Glutamatergic neuron (in vitro differentiated cells): ENCODE measurements around the gene ADAMTS5. TPM values are rescaled to one million over a fixed set of nuclear protein-coding genes. Genes with fewer than 3 reads are reported as not detected.
A peak's percentile ranks its signal among the peaks of the same experiment; 100 is the strongest.

Experiments
- DNase-seq: peaks from one replicate; pipeline ENCODE4 v3.0.0; 2022
- H3K27ac Mint-ChIP-seq: one replicate; pipeline ENCODE4 v1.8.0; 2020; ENCODE audit warnings: mild to moderate bottlenecking, mixed read lengths, inconsistent platforms; ENCODE audit not compliant: unreplicated experiment
- H3K27me3 Mint-ChIP-seq: one replicate; pipeline ENCODE4 v1.8.0; 2020; ENCODE audit warnings: mild to moderate bottlenecking, moderate library complexity, mixed read lengths, inconsistent platforms; ENCODE audit not compliant: unreplicated experiment
- H3K36me3 Mint-ChIP-seq: one replicate; pipeline ENCODE4 v1.8.0; 2020; ENCODE audit warnings: mild to moderate bottlenecking, mixed read lengths, inconsistent platforms; ENCODE audit not compliant: unreplicated experiment
- H3K4me1 Mint-ChIP-seq: one replicate; pipeline ENCODE4 v1.8.0; 2020; ENCODE audit warnings: mild to moderate bottlenecking, low read depth, mixed read lengths, inconsistent platforms; ENCODE audit not compliant: unreplicated experiment
- H3K4me3 Mint-ChIP-seq: one replicate; pipeline ENCODE4 v1.8.0; 2020; ENCODE audit warnings: mild to moderate bottlenecking, mixed read lengths, inconsistent platforms; ENCODE audit not compliant: unreplicated experiment
- H3K9me3 Mint-ChIP-seq: one replicate; pipeline ENCODE4 v1.8.0; 2020; ENCODE audit warnings: mild to moderate bottlenecking, moderate library complexity, mixed read lengths, inconsistent platforms; ENCODE audit not compliant: unreplicated experiment
- total RNA-seq: library from RNA; stranded (reverse); fragmentation: NEBNext Ultra II Directional; extraction: Animal tissue kit (Norgen Biotek cat#: 25700); gene quantifications from one replicate; pipeline ENCODE4 v1.2.1, GENCODE V29; 2021; ENCODE audit not compliant: unreplicated experiment
- TF ChIP-seq, protein P1 (sequence below): fragments of 200-600 bp; sonication (generic); IDR thresholded peaks from one replicate; pipeline ENCODE4 v1.5.0; 2021; ENCODE audit not compliant: partially characterized antibody, unreplicated experiment

The ADAMTS5 gene
- total RNA-seq, 1 donor from 2014 or later = 22.5 TPM

DNA sequence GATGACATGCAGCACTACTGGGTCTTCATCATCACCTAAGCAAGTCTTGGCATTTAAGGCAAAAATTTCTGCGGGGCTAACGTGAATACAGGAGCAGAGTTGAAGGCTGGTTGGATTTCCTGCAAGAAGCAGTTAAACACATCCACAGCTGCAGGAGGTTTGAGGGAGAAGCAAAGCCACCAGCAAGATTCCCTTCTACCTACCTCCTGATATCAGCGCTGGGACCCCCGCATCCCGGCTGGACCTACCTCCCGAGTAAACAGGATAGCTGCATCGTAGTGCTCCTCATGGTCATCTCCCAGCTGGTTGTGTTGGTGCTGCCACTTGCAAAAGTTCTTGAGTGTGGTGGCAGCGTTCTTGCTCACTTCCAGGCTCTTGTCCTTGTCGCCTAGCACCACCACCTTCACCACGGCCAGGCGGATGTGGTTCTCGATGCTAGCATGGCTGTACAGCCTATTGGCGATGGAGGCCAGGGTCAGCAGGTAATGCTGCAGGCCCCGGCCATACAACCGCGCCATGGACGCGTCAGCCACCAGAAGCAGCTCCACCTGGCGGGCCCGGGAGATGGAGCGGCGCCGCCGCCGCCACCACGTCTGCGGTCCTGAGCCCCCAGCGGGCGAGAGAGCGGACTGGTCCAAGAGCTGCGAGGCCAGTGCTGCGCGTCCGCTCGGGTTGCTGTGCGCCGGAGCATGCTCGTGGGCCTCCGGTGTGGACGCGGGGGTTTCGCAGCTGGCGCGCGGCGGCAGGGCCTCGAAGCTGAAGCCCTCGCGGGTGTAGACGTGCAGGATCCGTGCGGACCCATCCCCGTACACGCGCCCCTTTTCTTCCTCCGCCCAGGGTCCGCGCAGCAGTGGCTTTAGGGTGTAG is 1.6 kb downstream of the ADAMTS5 start:
- H3K4me1 Mint-ChIP-seq = peaks cover 27% of the 10 kb centered on the region
- no peaks in the 10 kb centered on the region for H3K27me3 Mint-ChIP-seq
- H3K4me3 Mint-ChIP-seq = peak overlapping the region; percentile 88
- peak overlapping the region; percentile 82 for H3K27ac Mint-ChIP-seq
- TF ChIP-seq, protein P1, sequence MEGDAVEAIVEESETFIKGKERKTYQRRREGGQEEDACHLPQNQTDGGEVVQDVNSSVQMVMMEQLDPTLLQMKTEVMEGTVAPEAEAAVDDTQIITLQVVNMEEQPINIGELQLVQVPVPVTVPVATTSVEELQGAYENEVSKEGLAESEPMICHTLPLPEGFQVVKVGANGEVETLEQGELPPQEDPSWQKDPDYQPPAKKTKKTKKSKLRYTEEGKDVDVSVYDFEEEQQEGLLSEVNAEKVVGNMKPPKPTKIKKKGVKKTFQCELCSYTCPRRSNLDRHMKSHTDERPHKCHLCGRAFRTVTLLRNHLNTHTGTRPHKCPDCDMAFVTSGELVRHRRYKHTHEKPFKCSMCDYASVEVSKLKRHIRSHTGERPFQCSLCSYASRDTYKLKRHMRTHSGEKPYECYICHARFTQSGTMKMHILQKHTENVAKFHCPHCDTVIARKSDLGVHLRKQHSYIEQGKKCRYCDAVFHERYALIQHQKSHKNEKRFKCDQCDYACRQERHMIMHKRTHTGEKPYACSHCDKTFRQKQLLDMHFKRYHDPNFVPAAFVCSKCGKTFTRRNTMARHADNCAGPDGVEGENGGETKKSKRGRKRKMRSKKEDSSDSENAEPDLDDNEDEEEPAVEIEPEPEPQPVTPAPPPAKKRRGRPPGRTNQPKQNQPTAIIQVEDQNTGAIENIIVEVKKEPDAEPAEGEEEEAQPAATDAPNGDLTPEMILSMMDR = peak; percentile 55
- peak; percentile 87 for DNase-seq
- no peaks in the 10 kb centered on the region for H3K36me3 Mint-ChIP-seq
- peaks cover 11% of the 10 kb centered on the region for H3K9me3 Mint-ChIP-seq

DNA sequence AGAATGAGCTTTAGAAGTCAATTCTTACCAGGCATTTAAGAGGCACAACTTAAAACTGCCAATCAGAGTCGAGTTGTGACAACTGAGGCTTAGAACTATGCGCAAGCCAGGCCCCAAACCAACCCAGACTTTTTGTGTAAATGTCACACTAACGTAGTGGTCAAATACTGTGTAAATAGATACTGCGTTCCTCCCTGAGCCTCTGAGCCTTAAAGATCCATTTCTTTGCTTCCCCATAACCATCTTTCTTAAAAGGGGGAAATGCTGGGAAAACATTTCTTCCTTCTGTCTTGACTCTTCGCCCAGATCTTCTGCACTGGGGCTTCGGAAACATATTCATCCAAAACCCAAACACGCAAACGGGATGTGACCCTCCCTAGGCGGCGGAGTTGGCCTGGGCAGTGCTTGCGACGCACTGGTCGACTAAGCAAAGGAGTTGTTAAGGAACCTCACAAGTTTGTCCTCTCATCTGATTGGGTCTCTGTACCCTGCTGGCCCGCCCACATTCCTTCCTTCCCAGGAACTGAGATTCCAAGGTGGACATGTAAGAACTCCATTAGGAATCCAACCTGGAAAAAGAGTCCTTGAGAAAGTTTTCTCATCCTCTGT is 2.6 kb downstream of the ADAMTS5 start:
- TF ChIP-seq, protein P1 = no peak
- H3K4me3 Mint-ChIP-seq = peak overlapping the region; percentile 88
- H3K4me1 Mint-ChIP-seq = peaks cover 27% of the 10 kb centered on the region
- no peak for DNase-seq
- peaks cover 11% of the 10 kb centered on the region for H3K9me3 Mint-ChIP-seq
- peak overlapping the region; percentile 82 for H3K27ac Mint-ChIP-seq
- H3K36me3 Mint-ChIP-seq = no peaks in the 10 kb centered on the region
- H3K27me3 Mint-ChIP-seq = no peaks in the 10 kb centered on the region

DNA sequence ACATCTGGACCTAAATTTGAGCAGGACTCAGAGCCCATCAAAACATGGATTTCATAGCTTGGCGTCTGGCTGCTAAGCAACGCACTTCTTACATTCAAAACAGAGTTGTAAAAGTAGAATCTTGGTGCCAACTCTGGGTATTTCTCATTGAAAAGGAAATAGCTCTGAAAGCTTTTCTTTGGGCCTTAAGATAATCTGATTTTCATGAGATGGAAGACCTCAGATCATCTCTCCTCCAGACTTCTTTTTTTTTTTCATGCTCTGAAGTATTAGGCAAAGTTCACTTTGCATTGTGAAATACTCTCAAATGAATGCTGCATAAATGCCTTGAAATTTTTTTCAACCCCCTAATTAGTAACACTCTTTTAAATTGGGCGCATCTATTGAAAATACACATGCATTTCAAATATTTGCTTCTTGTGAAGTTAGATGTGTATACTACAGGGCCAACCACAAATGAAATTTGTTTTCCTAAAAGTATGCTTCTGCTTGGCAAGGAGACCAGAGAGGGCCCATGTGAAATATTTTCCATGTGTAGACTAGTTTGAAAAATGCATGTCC is 4.2 kb downstream of the ADAMTS5 start:
- Mint-ChIP-seq H3K4me1 (peaks cover 27% of the 10 kb centered on the region), H3K36me3 (peaks cover 3% of the 10 kb centered on the region), H3K4me3 (peak overlapping the region; percentile 88), H3K27me3 (peaks cover 2% of the 10 kb centered on the region), H3K27ac (no peak overlapping the region), H3K9me3 (peaks cover 8% of the 10 kb centered on the region)
- DNase-seq = no peak
- TF ChIP-seq, protein P1 = no peak

DNA sequence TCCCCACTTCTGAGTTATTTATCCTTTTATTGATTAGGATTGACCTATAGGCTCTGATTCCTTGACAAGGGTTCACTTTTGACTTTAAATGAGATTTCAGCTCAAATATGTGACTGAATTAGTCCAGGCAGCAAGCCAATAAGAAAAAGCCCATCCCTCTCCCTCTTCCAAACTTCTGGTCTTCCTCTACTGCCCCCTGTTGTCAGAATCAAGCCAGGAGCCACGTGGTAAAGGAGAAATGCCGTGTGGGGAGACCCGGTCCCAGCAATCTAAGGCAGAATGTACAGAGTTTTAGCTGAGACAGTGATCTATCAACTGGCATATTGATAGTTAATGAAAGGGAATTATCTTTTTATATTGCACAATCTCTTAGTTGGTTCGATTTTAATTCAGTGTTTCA is 5.2 kb downstream of the ADAMTS5 start:
- peaks cover 10% of the 10 kb centered on the region for H3K36me3 Mint-ChIP-seq
- peaks cover 10% of the 10 kb centered on the region for H3K9me3 Mint-ChIP-seq
- peak overlapping the region; percentile 54 for H3K27ac Mint-ChIP-seq
- TF ChIP-seq, protein P1 = peak; percentile 55
- H3K4me3 Mint-ChIP-seq = peak overlapping the region; percentile 88
- peaks cover 2% of the 10 kb centered on the region for H3K27me3 Mint-ChIP-seq
- DNase-seq = peak; percentile 52
- peaks cover 27% of the 10 kb centered on the region for H3K4me1 Mint-ChIP-seq

DNA sequence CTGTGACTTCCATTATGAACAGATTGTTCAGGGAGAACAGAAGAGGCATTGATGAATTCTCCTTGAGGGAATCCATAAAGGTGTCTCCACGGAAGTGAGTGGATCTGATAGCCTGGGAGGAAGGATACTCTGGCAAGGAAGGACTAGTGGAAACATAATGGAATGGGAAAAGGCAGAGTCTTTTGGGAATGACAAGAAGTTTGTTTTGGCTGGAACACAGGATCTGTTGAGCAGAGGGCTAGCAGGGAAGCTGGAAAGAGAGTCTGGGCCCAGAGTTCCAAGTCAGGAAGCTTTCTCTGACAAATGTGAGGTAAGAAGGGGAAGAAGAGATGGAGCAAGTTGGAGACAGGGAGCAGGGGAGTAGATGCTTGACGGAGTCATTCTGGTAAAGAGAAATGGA is 8.1 kb downstream of the ADAMTS5 start:
- Mint-ChIP-seq H3K9me3 (peaks cover 13% of the 10 kb centered on the region), H3K36me3 (peaks cover 10% of the 10 kb centered on the region), H3K4me1 (peaks cover 33% of the 10 kb centered on the region), H3K4me3 (no peak overlapping the region), H3K27ac (no peak overlapping the region), H3K27me3 (peaks cover 8% of the 10 kb centered on the region)
- no peak for DNase-seq
- TF ChIP-seq, protein P1 = no peak
